NAMALWA (cell line): ENCODE measurements around the gene GAGE12D.
"Not testable (repeated sequence)": the region's sequence is repeated elsewhere in the genome, so short reads cannot be mapped to it uniquely, and the experiment has no call there.

ENCODE experiments used
- DNase-seq: peaks from one replicate; pipeline ENCODE4 v3.0.0-alpha.2; 2015; ENCODE audit warnings: low spot score

The GAGE12D gene

GRCh38 chrX:49541433-49541832 is at the start of gene GAGE12D:
Gene GAGE12D (plus strand): TSS chrX:49541733. CDS start chrX:49542888, 1,155 bp downstream.
- not testable (repeated sequence) for DNase-seq

- not testable (repeated sequence) for DNase-seq
Measured at GRCh38 chrX:49531877-49532276, 9.7 kb upstream of the GAGE12D start, which contains the start of gene GAGE12C. Gene GAGE12C (plus strand): TSS chrX:49532177. CDS start chrX:49533332, 1,155 bp downstream.

- DNase-seq: not testable (repeated sequence)
Measured at GRCh38 chrX:49550989-49551388, 9.5 kb downstream of the GAGE12D start, which contains the start of gene GAGE12E. Gene GAGE12E (plus strand): TSS chrX:49551289. CDS start chrX:49552444, 1,155 bp downstream.

- not testable (repeated sequence) for DNase-seq
Measured at GRCh38 chrX:49560542-49560941, 19.0 kb downstream of the GAGE12D start, which contains the start of gene GAGE12F. Gene GAGE12F (plus strand): TSS chrX:49560842. CDS start chrX:49561997, 1,155 bp downstream.

- DNase-seq: not testable (repeated sequence)
Measured at GRCh38 chrX:49568728-49569127, 27.2 kb downstream of the GAGE12D start.

GRCh38 chrX:49569152-49569551 is 27.6 kb downstream of the GAGE12D start:
- DNase-seq: not testable (repeated sequence)

GRCh38 chrX:49570100-49570499 is 28.6 kb downstream of the GAGE12D start, which contains the start of gene GAGE12G:
Gene GAGE12G (plus strand): TSS chrX:49570400. CDS start chrX:49571555, 1,155 bp downstream.
- not testable (repeated sequence) for DNase-seq

GRCh38 chrX:49579649-49580048 is 38.1 kb downstream of the GAGE12D start, which contains the start of gene GAGE12H:
Gene GAGE12H (plus strand): TSS chrX:49579949. CDS start chrX:49581104, 1,155 bp downstream.
- DNase-seq: not testable (repeated sequence)

GRCh38 chrX:49589196-49589595 is 47.7 kb downstream of the GAGE12D start, which contains the start of gene GAGE2A:
Gene GAGE2A (plus strand): TSS chrX:49589496. CDS start chrX:49590651, 1,155 bp downstream.
- not testable (repeated sequence) for DNase-seq

GRCh38 chrX:49589769-49590478 is 48.4 kb downstream of the GAGE12D start:
- DNase-seq: not testable (repeated sequence)

- DNase-seq: not testable (repeated sequence)
Measured at GRCh38 chrX:49590488-49590887, 49.0 kb downstream of the GAGE12D start.
